HepG2 (cell line): ENCODE data around the gene ACSS1. TPM values are rescaled to one million over a fixed set of nuclear protein-coding genes. Genes with fewer than 3 reads are reported as not detected.

ENCODE experiments used
- CSRNP1 ChIP-seq: sonication (generic); formaldehyde crosslinking; IDR thresholded peaks from 2 replicates; pipeline ENCODE4 v1.8.1; 2023; ENCODE audit warnings: mild to moderate bottlenecking, missing genetic modification reagents
- DPF2 ChIP-seq: sonication (generic); formaldehyde crosslinking; IDR thresholded peaks from 2 replicates; pipeline ENCODE4 v1.4.0; 2020; ENCODE audit warnings: mild to moderate bottlenecking, low read depth, missing genetic modification reagents, borderline replicate concordance
- FUBP1 ChIP-seq: sonication (generic); formaldehyde crosslinking; IDR thresholded peaks from 2 replicates; pipeline ENCODE4 v1.5.1; 2020; ENCODE audit warnings: missing genetic modification reagents, mild to moderate bottlenecking, borderline replicate concordance
- HNF4A ChIP-seq: sonication (generic); formaldehyde crosslinking; IDR thresholded peaks from 2 replicates; pipeline ENCODE4 v1.4.0; 2020; ENCODE audit warnings: missing genetic modification reagents
- HOXA3 ChIP-seq: sonication (generic); formaldehyde crosslinking; IDR thresholded peaks from 2 replicates; pipeline ENCODE4 v1.5.0; 2020; ENCODE audit warnings: missing genetic modification reagents
- ISL2 ChIP-seq: sonication (generic); formaldehyde crosslinking; IDR thresholded peaks from 2 replicates; pipeline ENCODE4 v1.5.0; 2020; ENCODE audit warnings: missing genetic modification reagents
- KDM1A ChIP-seq: IDR thresholded peaks from 2 replicates; pipeline ENCODE4 v1.6.1; 2016; ENCODE audit warnings: missing compliant biosample characterization
- MXD1 ChIP-seq: sonication (generic); formaldehyde crosslinking; IDR thresholded peaks from 2 replicates; pipeline ENCODE4 v1.4.0; 2020; ENCODE audit warnings: mild to moderate bottlenecking, missing genetic modification reagents
- MZF1 ChIP-seq: sonication (generic); formaldehyde crosslinking; IDR thresholded peaks from 2 replicates; pipeline ENCODE4 v1.8.1; 2023; ENCODE audit warnings: mild to moderate bottlenecking, missing genetic modification reagents, borderline replicate concordance
- NCOR1 ChIP-seq: fragments of 200-600 bp; sonication (generic); IDR thresholded peaks from 2 replicates; pipeline ENCODE4 v1.7.0; 2017; ENCODE audit warnings: antibody characterized with exemption, low read length, borderline replicate concordance
- NFKB2 ChIP-seq: sonication (generic); formaldehyde crosslinking; IDR thresholded peaks from 2 replicates; pipeline ENCODE4 v1.4.0; 2020; ENCODE audit warnings: missing genetic modification reagents, borderline replicate concordance
- PLSCR1 ChIP-seq: sonication (generic); formaldehyde crosslinking; IDR thresholded peaks from 2 replicates; pipeline ENCODE4 v1.5.0; 2020; ENCODE audit warnings: missing genetic modification reagents, mild to moderate bottlenecking, borderline replicate concordance
- STAT5B ChIP-seq: sonication (generic); formaldehyde crosslinking; IDR thresholded peaks from 2 replicates; pipeline ENCODE4 v1.4.0; 2020; ENCODE audit warnings: missing genetic modification reagents
- ZMYM4 ChIP-seq: sonication (generic); formaldehyde crosslinking; IDR thresholded peaks from 2 replicates; pipeline ENCODE4 v1.8.1; 2023; ENCODE audit warnings: mild to moderate bottlenecking, missing genetic modification reagents
- ZNF326 ChIP-seq: sonication (generic); formaldehyde crosslinking; IDR thresholded peaks from 2 replicates; pipeline ENCODE4 v1.4.0; 2020; ENCODE audit warnings: missing genetic modification reagents, borderline replicate concordance
- ZNF501 ChIP-seq: sonication (generic); formaldehyde crosslinking; IDR thresholded peaks from 2 replicates; pipeline ENCODE4 v1.5.1; 2020; ENCODE audit warnings: mild to moderate bottlenecking, moderate library complexity, missing genetic modification reagents
- ZNF570 ChIP-seq: sonication (generic); formaldehyde crosslinking; IDR thresholded peaks from 2 replicates; pipeline ENCODE4 v1.4.0; 2020; ENCODE audit warnings: mild to moderate bottlenecking, missing genetic modification reagents, borderline replicate concordance
- ZNF576 ChIP-seq: sonication (generic); formaldehyde crosslinking; IDR thresholded peaks from 2 replicates; pipeline ENCODE4 v1.4.0; 2020; ENCODE audit warnings: mild to moderate bottlenecking, missing genetic modification reagents
- ZNF768 ChIP-seq: sonication (generic); formaldehyde crosslinking; IDR thresholded peaks from 2 replicates; pipeline ENCODE4 v1.4.0; 2020; ENCODE audit warnings: missing genetic modification reagents
- ZXDC ChIP-seq: sonication (generic); formaldehyde crosslinking; IDR thresholded peaks from 2 replicates; pipeline ENCODE4 v1.5.0; 2020; ENCODE audit warnings: mild to moderate bottlenecking, missing genetic modification reagents
- polyA plus RNA-seq, 8 experiments: library from polyadenylated mRNA; depleted of rRNA in 3 of 8; stranded (reverse) in 7 of 8; unstranded in 1 of 8; fragments of >200 nt; fragmentation: Illumina TruSeq in 4 of 8; extraction: Trizol in 4 of 8; gene quantifications; 2 replicates each; pipeline versions ENCODE4 v1.2.1 to v1.2.3, GENCODE V29; 2011 to 2016; ENCODE audit warnings: low read depth in 4 of 8, missing spikeins in 1 of 8, mixed read lengths in 1 of 8; ENCODE audit not compliant: insufficient read depth in 1 of 8
- total RNA-seq, 5 experiments: library from RNA; depleted of rRNA; stranded (reverse); fragments of >200 nt; fragmentation: Illumina TruSeq; extraction: Trizol; gene quantifications; 2 replicates each; pipeline ENCODE4 v1.2.3, GENCODE V29; 2016; ENCODE audit warnings: low read depth in 1 of 5

The ACSS1 gene
- total and polyA plus RNA-seq, 2 of the 13 experiments (the other 11 are each of a cell fraction or from before 2014, with no cell fraction given), result 15.2 to 41.6 TPM

GRCh38 chr20:25081065-25081729, 23.3 kb upstream of the ACSS1 start (continued):
- TF ChIP-seq FUBP1 (no peak), KDM1A (no peak), ZNF570 (no peak), ZNF576 (CRISPR knock-in tag) (no peak), PLSCR1 (0 out of 2 replicates have a peak, but pooled peaks have one; percentile 27), CSRNP1 (CRISPR knock-in tag) (0 out of 2 replicates have a peak, but pooled peaks have one; percentile 23), ZNF501 (CRISPR knock-in tag) (peak; percentile 61), ISL2 (CRISPR knock-in tag) (no peak), HNF4A (no peak), HOXA3 (no peak), DPF2 (CRISPR knock-in tag) (no peak), STAT5B (0 out of 2 replicates have a peak, but pooled peaks have one; percentile 77), ZNF768 (CRISPR knock-in tag) (peak; percentile 14; the same call in 1 of the 2 replicates), ZMYM4 (no peak), ZNF326 (CRISPR knock-in tag) (no peak), ZXDC (CRISPR knock-in tag) (no peak), NCOR1 (no peak), NFKB2 (CRISPR knock-in tag) (peak; percentile 25; the same call in 1 of the 2 replicates), MZF1 (CRISPR knock-in tag) (no peak), MXD1 (CRISPR knock-in tag) (0 out of 2 replicates have a peak, but pooled peaks have one; percentile 35)
